Measurements from ENCODE around the gene ARFGAP1. TPM values are rescaled to one million over a fixed set of nuclear protein-coding genes. Genes with fewer than 3 reads are reported as not detected.
A peak's percentile ranks its signal among the peaks of the same experiment; 100 is the strongest.

The ARFGAP1 gene
- total and polyA plus RNA-seq, 2 of the 4 experiments (the other 2 are of a cell fraction) = 59.1 to 194 TPM

DNA sequence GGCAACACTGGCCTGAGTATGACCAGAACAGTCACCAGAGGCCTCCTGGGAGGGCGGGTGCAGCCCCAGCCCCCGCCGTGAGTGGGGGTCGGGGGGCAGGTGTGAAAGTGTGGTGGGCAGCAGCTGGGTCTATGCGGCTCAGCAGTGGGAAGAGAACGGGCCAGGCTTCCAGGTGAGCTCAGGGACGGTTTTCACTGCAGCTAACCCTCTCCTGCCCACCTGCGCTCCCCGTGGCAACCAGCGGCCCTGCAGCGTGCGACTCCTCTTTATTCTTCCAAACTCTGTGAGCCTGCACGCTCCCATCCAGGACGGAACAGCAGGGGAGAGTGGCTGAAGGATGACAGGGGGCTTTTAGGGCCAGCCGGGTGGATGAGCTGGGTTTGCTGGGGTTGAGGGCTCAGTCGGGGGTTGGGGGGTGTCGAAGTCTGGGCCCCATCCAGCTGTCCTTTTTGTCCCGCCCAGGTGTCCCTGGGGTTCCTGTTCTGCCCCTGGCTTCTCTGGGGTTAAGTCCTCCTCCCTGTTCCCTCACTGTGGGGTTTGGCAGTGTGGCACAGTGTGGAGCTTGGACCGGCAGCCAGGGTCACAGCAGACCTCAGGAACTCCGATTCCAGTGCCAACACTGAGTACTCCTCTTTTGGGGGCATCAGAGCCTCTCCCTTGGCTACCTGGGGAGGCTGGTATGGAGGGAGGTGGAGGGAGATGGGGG is 37.8 kb upstream of the ARFGAP1 start:
- no peak overlapping the region for H3K27ac ChIP-seq (ENCODE audit: insufficient read depth, low read length)
- H2BK20ac ChIP-seq (ENCODE audit: low read depth, low read length) = no peak overlapping the region; the same call in 1 of the 2 replicates
- H3K4ac ChIP-seq (ENCODE audit: low read depth, low read length) = no peak overlapping the region
- TF ChIP-seq MXI1 (IDR thresholded peaks at IDR 0.05; ENCODE audit: borderline replicate concordance, low read depth, low read length) = no peak
- TF ChIP-seq, protein P1, sequence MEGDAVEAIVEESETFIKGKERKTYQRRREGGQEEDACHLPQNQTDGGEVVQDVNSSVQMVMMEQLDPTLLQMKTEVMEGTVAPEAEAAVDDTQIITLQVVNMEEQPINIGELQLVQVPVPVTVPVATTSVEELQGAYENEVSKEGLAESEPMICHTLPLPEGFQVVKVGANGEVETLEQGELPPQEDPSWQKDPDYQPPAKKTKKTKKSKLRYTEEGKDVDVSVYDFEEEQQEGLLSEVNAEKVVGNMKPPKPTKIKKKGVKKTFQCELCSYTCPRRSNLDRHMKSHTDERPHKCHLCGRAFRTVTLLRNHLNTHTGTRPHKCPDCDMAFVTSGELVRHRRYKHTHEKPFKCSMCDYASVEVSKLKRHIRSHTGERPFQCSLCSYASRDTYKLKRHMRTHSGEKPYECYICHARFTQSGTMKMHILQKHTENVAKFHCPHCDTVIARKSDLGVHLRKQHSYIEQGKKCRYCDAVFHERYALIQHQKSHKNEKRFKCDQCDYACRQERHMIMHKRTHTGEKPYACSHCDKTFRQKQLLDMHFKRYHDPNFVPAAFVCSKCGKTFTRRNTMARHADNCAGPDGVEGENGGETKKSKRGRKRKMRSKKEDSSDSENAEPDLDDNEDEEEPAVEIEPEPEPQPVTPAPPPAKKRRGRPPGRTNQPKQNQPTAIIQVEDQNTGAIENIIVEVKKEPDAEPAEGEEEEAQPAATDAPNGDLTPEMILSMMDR (conservative IDR thresholded peaks at IDR 0.05; ENCODE audit: low read depth, low read length) = 0 out of 2 replicates have a peak, but pooled peaks have one; percentile 10
- in situ Hi-C loops (cut with MboI; ENCODE audit: low sequenced_read_pairs) (loop anchor here (5.0 kb wide), 1 partner anchor 37 kb away; the partner anchor contains the start of gene ARFGAP1), dilution Hi-C loops (cut with HindIII; ENCODE audit: low sequenced_read_pairs, unreplicated experiment) (no loop called here), intact Hi-C loops (cut with micrococcal nuclease) (loop anchor here (5.0 kb wide), 1 partner anchor 37 kb away; the partner anchor contains the start of gene ARFGAP1)
- H3K9me3 ChIP-seq (ENCODE audit: control insufficient read depth, insufficient read depth, low read length) = no peaks in the 10 kb centered on the region
- H3K27me3 ChIP-seq (ENCODE audit: control insufficient read depth, insufficient read depth, low read length) = peaks cover 3% of the 10 kb centered on the region; the same call in 1 of the 2 replicates
- H3K9me1 ChIP-seq (ENCODE audit: insufficient read depth, low read length) = peaks cover 10% of the 10 kb centered on the region; the same call in 1 of the 2 replicates
- H4K8ac ChIP-seq (ENCODE audit: low read depth in 2 of 2, low read length in 2 of 2) = no peak overlapping the region
- BruUV-seq (replicated peaks) = no TSS peak
- no peak overlapping the region for H3K4me3 ChIP-seq (ENCODE audit: insufficient read depth, low read depth, low read length)
- no peak overlapping the region for H2AK5ac ChIP-seq (ENCODE audit: low read depth, low read length)
- H2BK5ac ChIP-seq (ENCODE audit: low read depth, low read length, poor library complexity, severe bottlenecking) = no peak overlapping the region
- peak overlapping the region; percentile 63; the same call in 1 of the 3 replicates for H2BK15ac ChIP-seq (ENCODE audit: low read depth, low read length)
- DNase-seq = no peak
- H4K5ac ChIP-seq (ENCODE audit: low read depth, low read length) = no peak overlapping the region
- ATAC-seq (ENCODE audit: low read depth) = no peak
- H4K91ac ChIP-seq (ENCODE audit: insufficient read depth, low read depth, low read length) = no peak overlapping the region
- peaks cover 22% of the 10 kb centered on the region for H3K4me1 ChIP-seq (ENCODE audit: control insufficient read depth, insufficient read depth, low read length)
- no peaks in the 10 kb centered on the region for H3K36me3 ChIP-seq (ENCODE audit: control insufficient read depth, insufficient read depth, low read length)
- no peak overlapping the region for H3K18ac ChIP-seq (ENCODE audit: low read depth, low read length)
- peaks cover 3% of the 10 kb centered on the region; the same call in 1 of the 2 replicates for H4K20me1 ChIP-seq (ENCODE audit: insufficient read depth, low read length)
- 50% methylated on average over 2 of the region's 20 CpGs; no CpG with 5 or more reads in 1 of the 2 experiments for WGBS, 2 experiments (ENCODE audit: extremely low coverage in 2 of 2, insufficient read length in 1 of 2)
- H2AK9ac ChIP-seq (replicated peaks; ENCODE audit: low read depth, low read length, poor library complexity) = no peak overlapping the region
- H3K79me1 ChIP-seq (ENCODE audit: low read depth in 1 of 2, low read length in 2 of 2) = no peaks in the 10 kb centered on the region
- H2BK120ac ChIP-seq (ENCODE audit: low read depth, low read length) = no peak overlapping the region
- H3K4me2 ChIP-seq (ENCODE audit: low read depth, low read length) = no peak overlapping the region
- H3K14ac ChIP-seq (replicated peaks; ENCODE audit: low read depth, low read length) = no peak overlapping the region
- POLR2A ChIA-PET (ENCODE audit: unreplicated experiment) = no interaction called here
- CTCF ChIA-PET = no interaction called here
- H2AFZ ChIP-seq (replicated peaks; ENCODE audit: low read length, poor library complexity) = peak overlapping the region; percentile 49
- H3K9ac ChIP-seq (ENCODE audit: low read depth, low read length) = no peak overlapping the region
- no peak overlapping the region for H3K23ac ChIP-seq (ENCODE audit: low read depth, low read length)
- H3K56ac ChIP-seq (ENCODE audit: extremely low read depth, insufficient read depth, low read length) = no peak overlapping the region
